DOHH2 (cell line): Measurements from ENCODE around the gene CDH12.
"Not testable (repeated sequence)": the region's sequence is repeated elsewhere in the genome, so short reads cannot be mapped to it uniquely, and the experiment has no call there.

Experiments used
- H3F3A ChIP-seq: fragments of 200-600 bp; sonication (generic), shearing (Covaris generic); 2 replicates; pipeline ENCODE4 v1.6.0; 2016; ENCODE audit warnings: antibody characterized with exemption, mild to moderate bottlenecking; ENCODE audit not compliant: control insufficient read depth, insufficient read depth
- H3K27ac ChIP-seq: fragments of 200-600 bp; sonication (generic); 2 replicates; pipeline ENCODE4 v1.5.1; 2014; ENCODE audit warnings: low read depth, mild to moderate bottlenecking, low read length, moderate library complexity
- H3K27me3 ChIP-seq: fragments of 200-600 bp; sonication (generic); 2 replicates; pipeline ENCODE4 v1.6.1; 2014; ENCODE audit warnings: mild to moderate bottlenecking, low read length, mixed read lengths; ENCODE audit not compliant: control insufficient read depth
- H3K36me3 ChIP-seq: fragments of 200-600 bp; sonication (generic); 2 replicates; pipeline ENCODE4 v1.6.1; 2014; ENCODE audit warnings: mild to moderate bottlenecking, low read length, moderate library complexity, mixed read lengths; ENCODE audit not compliant: control insufficient read depth
- H3K4me1 ChIP-seq: fragments of 200-600 bp; sonication (generic); 2 replicates; pipeline ENCODE4 v1.6.1; 2014; ENCODE audit warnings: mild to moderate bottlenecking, low read length, mixed read lengths; ENCODE audit not compliant: control insufficient read depth
- H3K4me2 ChIP-seq: fragments of 200-600 bp; sonication (generic); 2 replicates; pipeline ENCODE4 v1.6.0; 2014; ENCODE audit warnings: mild to moderate bottlenecking, low read length, moderate library complexity
- H3K4me3 ChIP-seq: fragments of 200-600 bp; sonication (generic); 2 replicates; pipeline ENCODE4 v1.5.1; 2014; ENCODE audit warnings: mild to moderate bottlenecking, low read length, mixed read lengths
- H3K79me2 ChIP-seq: fragments of 200-600 bp; sonication (generic); 2 replicates; pipeline ENCODE4 v1.6.1; 2014; ENCODE audit warnings: mild to moderate bottlenecking, low read length, mixed read lengths; ENCODE audit not compliant: control insufficient read depth
- H3K9me2 ChIP-seq: fragments of 200-600 bp; sonication (generic); replicated peaks from 2 replicates; pipeline ENCODE4 v1.6.1; 2014; ENCODE audit warnings: mild to moderate bottlenecking, low read length, mixed read lengths; ENCODE audit not compliant: control insufficient read depth
- H3K9me3 ChIP-seq: fragments of 200-600 bp; sonication (generic); 2 replicates; pipeline ENCODE4 v1.6.1; 2014; ENCODE audit warnings: antibody characterized with exemption, low read length, mixed read lengths; ENCODE audit not compliant: control insufficient read depth, insufficient read depth
- H4K20me1 ChIP-seq: fragments of 200-600 bp; sonication (generic); 2 replicates; pipeline ENCODE4 v1.6.0; 2014; ENCODE audit warnings: low read depth, mild to moderate bottlenecking, antibody characterized with exemption, low read length, moderate library complexity; ENCODE audit not compliant: control insufficient read depth, insufficient read depth
- EZH2phosphoT487 ChIP-seq: fragments of 200-600 bp; sonication (generic); IDR thresholded peaks from 2 replicates; pipeline ENCODE4 v1.6.1; 2017; ENCODE audit warnings: borderline replicate concordance, mild to moderate bottlenecking, antibody characterized with exemption, low read length, moderate library complexity, mixed read lengths
- TF ChIP-seq, protein P1 (sequence below): fragments of 200-600 bp; sonication (generic); IDR thresholded peaks from one replicate; pipeline ENCODE4 v1.5.1; 2014; ENCODE audit warnings: antibody characterized with exemption, mild to moderate bottlenecking, low read depth, low read length; ENCODE audit not compliant: poor library complexity, severe bottlenecking

CDH12 gene

DNA sequence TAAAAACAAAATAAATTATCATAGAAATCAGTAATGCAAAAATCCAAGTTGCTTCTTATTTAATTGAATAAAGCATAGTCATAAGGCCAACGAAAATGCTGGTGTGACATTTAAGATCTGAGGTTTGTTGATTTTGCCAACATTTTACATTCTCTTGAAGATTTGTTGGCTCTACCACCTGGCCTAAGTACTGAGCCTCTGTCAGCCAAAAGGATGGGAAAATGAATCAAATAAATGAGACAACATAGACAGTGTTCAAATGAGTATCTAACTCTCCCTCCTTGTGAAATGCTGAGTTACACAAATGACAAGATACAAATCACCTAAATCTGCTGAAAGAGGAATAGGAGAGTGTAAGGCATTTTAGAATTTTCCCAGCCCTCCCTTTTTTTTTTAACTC, 575.0 kb downstream of the CDH12 start:
- Histone ChIP-seq H4K20me1 (no peaks in the 10 kb centered on the region), H3K4me2 (no peak overlapping the region), H3K9me2 (no peaks in the 10 kb centered on the region), H3K4me3 (no peak overlapping the region), H3F3A (no peaks in the 10 kb centered on the region), H3K27me3 (no peaks in the 10 kb centered on the region), H3K79me2 (no peaks in the 10 kb centered on the region), H3K36me3 (no peaks in the 10 kb centered on the region), H3K27ac (no peak overlapping the region), H3K9me3 (no peaks in the 10 kb centered on the region), H3K4me1 (no peaks in the 10 kb centered on the region)
- TF ChIP-seq EZH2phosphoT487: no peak
- TF ChIP-seq, protein P1, sequence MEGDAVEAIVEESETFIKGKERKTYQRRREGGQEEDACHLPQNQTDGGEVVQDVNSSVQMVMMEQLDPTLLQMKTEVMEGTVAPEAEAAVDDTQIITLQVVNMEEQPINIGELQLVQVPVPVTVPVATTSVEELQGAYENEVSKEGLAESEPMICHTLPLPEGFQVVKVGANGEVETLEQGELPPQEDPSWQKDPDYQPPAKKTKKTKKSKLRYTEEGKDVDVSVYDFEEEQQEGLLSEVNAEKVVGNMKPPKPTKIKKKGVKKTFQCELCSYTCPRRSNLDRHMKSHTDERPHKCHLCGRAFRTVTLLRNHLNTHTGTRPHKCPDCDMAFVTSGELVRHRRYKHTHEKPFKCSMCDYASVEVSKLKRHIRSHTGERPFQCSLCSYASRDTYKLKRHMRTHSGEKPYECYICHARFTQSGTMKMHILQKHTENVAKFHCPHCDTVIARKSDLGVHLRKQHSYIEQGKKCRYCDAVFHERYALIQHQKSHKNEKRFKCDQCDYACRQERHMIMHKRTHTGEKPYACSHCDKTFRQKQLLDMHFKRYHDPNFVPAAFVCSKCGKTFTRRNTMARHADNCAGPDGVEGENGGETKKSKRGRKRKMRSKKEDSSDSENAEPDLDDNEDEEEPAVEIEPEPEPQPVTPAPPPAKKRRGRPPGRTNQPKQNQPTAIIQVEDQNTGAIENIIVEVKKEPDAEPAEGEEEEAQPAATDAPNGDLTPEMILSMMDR: no peak

DNA sequence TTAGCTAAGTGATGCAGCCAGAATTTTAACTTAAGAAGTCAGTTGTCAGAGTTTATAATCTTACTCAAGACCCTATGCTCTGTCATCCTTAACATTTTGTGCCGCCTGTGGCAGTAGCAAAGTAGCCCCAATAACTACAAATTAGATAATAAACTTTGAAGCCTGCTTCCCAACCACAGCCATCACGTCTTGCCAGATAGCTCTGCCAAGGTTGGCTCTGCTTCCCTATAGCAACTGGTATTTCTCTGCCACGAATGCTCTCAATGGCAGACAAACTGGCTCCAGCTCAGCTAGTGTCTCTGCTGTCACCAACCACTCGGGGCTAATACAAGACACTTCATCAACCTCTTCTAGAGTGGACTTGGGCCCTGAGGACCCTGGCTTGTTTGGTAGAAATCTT, 576.1 kb downstream of the CDH12 start:
- Histone ChIP-seq H3K36me3 (no peaks in the 10 kb centered on the region), H3K9me3 (no peaks in the 10 kb centered on the region), H3K4me1 (no peaks in the 10 kb centered on the region), H3K4me3 (no peak overlapping the region), H3K9me2 (no peaks in the 10 kb centered on the region), H4K20me1 (no peaks in the 10 kb centered on the region), H3K4me2 (no peak overlapping the region), H3F3A (no peaks in the 10 kb centered on the region), H3K27me3 (no peaks in the 10 kb centered on the region), H3K79me2 (no peaks in the 10 kb centered on the region), H3K27ac (no peak overlapping the region)
- no peak for TF ChIP-seq EZH2phosphoT487
- TF ChIP-seq, protein P1: no peak

DNA sequence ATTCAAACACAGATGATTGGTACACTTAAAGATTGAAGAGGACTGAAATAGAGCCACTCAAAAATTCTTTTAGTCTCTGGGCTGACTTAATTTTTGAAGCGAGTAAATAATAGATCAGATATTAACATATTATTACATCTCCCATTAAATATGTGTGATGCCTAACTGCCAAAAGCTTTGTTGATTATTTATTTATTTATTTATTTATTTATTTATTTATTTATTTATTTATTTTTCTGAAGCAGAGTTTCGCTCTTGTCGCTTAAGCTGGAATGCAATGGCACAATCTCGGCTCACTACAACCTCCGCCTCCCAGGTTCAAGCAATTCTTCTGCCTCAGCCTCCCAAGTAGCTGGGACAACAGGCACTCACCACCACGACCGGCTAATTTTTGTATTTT, 587.3 kb downstream of the CDH12 start:
- not testable (repeated sequence) for H3K9me2 ChIP-seq, H3K27me3 ChIP-seq

GRCh38 chr5:22258139-22258538, 595.0 kb downstream of the CDH12 start:
- H3K36me3 ChIP-seq: no peaks in the 10 kb centered on the region
- no peaks in the 10 kb centered on the region for H4K20me1 ChIP-seq
- no peaks in the 10 kb centered on the region for H3K9me2 ChIP-seq
- H3K4me1 ChIP-seq: no peaks in the 10 kb centered on the region
- no peaks in the 10 kb centered on the region for H3K9me3 ChIP-seq
- H3K27me3 ChIP-seq: no peaks in the 10 kb centered on the region
- H3K79me2 ChIP-seq: no peaks in the 10 kb centered on the region
- no peak overlapping the region for H3K4me3 ChIP-seq
- no peaks in the 10 kb centered on the region for H3F3A ChIP-seq
- TF ChIP-seq, protein P1: no peak
- no peak for TF ChIP-seq EZH2phosphoT487
- H3K4me2 ChIP-seq: no peak overlapping the region
- H3K27ac ChIP-seq: no peak overlapping the region

More for the DNA sequence above, 587.3 kb downstream of the CDH12 start:
- not testable (repeated sequence) for H3K9me3 ChIP-seq, H3K4me3 ChIP-seq, H3K27ac ChIP-seq, H3K79me2 ChIP-seq, H3K4me2 ChIP-seq, H3F3A ChIP-seq, H3K36me3 ChIP-seq, H3K4me1 ChIP-seq, H4K20me1 ChIP-seq
